Stimulated activated CD8-positive, alpha-beta memory T cell treated with anti-CD3 and anti-CD28 coated beads, Interleukin-15, amount 100 ng/mL, for 48 hours (primary cell): ENCODE measurements around the gene CCDC50.

Source experiments
- DNase-seq, 2 donors: peaks; one replicate each; pipeline ENCODE4 v3.0.0-alpha.2; 2020; ENCODE audit warnings: low read depth in 2 of 2

Gene CCDC50

DNA sequence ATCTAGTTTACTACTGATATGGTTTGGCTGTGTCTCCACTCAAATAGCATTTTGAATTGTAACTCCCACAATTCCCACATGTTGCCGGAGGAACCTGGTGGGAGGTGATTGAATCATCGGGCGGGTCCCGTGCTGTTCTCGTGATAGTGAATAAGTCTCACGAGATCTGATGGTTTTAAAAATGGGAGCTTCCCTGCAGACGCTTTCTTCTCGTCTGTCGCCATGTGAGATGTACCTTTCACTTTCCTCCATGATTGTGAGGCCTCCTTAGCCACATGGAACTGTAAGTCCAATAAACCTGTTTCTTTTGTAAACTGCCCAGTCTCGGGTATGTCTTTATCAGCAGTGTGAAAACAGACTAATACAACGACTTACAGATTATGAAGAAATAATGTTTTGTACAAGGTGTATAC lies 96.1 kb downstream of the CCDC50 start:
- DNase-seq = no peak

GRCh38 chr3:191426311-191426710 lies 97.1 kb downstream of the CCDC50 start:
- no peak for DNase-seq

- no peak for DNase-seq
These were observed 99.0 kb downstream of the CCDC50 start for GRCh38 chr3:191428177-191428576.

GRCh38 chr3:191430103-191430502 lies 100.9 kb downstream of the CCDC50 start:
- DNase-seq = no peak

DNA sequence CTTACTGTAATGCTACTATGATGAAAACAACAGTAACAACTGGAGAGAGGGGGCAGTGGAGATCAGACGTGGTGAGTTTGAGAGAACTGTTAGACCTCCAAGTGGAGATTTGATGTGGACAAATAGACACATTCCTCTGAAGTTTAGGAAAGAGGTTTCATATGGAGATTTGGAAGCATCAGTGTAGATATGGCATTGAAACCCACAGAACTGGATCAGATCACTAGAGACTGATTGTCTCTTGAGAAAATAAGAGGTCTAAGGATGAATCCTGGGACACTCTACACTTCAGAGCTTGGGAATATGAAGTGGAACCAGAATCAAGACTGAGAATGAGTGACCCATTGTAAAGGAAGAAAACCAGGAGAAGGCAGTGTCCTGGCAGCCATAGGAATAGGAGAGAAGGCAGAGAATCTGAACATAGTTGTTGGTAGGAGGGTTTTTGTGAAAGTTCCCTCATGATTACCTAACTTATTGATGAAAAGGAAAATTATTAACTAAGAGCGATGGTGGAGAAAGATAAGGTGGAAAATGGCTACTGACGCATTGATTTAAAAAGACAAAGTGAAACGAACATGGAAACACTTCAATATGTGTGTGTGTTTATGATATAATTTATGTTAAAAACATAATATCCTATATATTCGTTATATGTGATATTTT lies 102.1 kb downstream of the CCDC50 start:
- no peak for DNase-seq

DNA sequence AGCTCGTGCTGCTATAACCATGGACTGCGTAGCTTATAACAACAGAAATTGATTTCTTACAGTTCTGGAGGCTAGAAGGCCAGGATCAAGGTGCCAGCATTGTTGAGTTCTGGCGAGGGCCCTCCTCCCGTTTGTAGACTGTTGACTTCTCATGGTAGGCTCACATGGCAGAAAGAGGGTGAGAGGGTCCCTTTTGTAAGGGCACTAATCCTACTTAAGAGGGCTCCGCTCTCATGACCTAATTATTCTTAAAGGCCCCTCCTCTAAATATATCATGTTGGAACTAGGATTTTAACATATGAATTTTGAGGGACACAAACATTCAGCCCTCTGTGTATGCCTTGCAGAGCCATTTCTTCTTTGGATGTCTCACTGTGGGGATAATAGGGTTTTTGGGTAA lies 103.0 kb downstream of the CCDC50 start:
- DNase-seq = no peak

GRCh38 chr3:191434024-191434423 lies 104.8 kb downstream of the CCDC50 start:
- DNase-seq = no peak

DNA sequence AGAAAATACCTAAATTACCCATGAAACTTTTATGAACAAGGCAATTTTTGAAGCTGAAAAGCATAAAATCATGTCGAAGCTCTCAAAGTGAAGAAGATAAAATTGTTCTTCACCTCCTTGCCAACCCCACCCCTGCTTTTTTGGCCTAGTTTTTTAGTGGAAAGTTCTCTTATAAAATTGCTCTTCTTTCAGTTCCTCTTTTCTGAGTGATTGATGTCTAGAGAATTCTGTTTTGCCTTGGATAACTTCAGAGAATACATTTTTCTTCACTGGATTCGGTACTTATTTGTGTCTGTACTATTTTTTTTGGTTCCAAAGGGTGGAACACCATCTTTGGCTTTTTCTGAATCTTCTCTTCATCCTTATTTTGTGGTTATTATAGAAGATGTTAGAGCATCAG lies 106.8 kb downstream of the CCDC50 start:
- no peak for DNase-seq

DNA sequence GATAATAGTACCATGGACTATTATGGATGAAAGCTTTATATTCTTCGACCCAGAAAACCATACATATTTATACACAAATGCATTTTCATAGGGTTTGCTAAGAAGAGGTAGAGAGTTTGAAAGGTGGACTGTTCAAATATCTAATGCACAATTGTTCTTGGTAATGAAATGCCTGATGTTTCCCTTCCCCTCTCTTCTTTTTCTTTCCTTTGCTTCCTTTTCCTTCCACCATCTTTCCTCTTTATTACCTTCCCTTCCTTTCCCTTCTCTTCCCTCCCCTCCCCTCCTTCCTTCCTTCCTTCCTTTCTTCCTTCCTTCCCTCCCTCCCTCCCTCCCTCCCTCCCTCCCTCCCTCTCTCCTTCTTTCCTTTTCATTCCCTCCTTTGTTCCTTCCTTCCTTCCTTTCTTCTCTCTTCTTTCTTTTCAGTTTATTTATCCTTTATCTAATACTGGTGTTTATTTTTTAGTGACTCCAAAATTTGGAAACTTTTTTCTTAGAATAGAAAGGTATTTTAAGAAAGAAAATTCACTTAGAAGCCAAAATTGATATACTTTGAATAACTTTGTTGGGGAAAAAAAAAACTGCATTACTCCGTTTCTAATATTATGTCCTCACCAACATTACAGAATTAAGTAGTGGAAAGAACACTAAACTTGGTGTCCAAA lies 109.1 kb downstream of the CCDC50 start:
- no peak for DNase-seq

DNA sequence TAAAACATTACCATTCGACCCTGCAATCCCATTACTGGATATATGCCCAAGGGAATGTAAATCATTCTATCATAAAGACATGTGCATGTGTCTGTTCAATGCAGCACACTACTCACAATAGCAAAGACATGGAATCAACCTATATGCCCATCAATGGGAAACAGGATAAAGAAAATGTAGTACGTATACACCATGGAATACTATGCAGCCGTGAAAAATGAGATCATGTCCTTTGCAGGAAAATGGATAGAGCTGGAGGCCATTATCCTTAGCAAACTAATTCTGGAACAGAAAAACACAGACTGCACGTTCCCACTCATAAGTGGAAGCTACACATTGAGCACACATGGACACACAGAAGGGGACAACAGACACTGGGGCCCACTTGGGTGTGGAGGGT lies 111.3 kb downstream of the CCDC50 start:
- DNase-seq = no peak

DNA sequence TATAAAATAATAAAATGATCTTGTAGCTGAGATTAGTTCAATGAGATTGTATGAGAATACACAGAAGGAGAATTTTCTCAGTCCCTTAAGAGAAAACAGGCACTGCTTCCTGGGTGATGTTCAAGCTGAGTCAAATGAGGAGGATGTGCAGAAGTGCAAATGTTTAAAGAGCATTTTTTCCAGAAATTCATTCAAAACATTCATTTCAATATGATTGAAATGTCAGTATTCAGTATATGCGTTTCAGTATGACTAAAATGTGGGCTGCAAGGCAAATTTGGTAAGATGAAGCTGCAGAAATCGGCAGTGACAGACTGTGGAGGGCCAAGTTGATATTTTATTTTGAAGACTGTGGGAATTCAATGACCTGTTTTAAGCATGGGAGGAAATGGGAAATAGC lies 112.5 kb downstream of the CCDC50 start:
- DNase-seq = no peak

- DNase-seq = no peak
These were observed 115.4 kb downstream of the CCDC50 start for GRCh38 chr3:191444569-191444968.
